GM21390 (cell line): Measurements from ENCODE around the gene PIK3CD.
"Not testable (repeated sequence)": the region's sequence is repeated elsewhere in the genome, so short reads cannot be mapped to it uniquely, and the experiment has no call there.

ENCODE experiments used
- ATAC-seq: cut with Tn5 transposase; IDR thresholded peaks from one replicate; pipeline ENCODE4 v1.9.1; 2021; ENCODE audit not compliant: unreplicated experiment

The PIK3CD gene

DNA sequence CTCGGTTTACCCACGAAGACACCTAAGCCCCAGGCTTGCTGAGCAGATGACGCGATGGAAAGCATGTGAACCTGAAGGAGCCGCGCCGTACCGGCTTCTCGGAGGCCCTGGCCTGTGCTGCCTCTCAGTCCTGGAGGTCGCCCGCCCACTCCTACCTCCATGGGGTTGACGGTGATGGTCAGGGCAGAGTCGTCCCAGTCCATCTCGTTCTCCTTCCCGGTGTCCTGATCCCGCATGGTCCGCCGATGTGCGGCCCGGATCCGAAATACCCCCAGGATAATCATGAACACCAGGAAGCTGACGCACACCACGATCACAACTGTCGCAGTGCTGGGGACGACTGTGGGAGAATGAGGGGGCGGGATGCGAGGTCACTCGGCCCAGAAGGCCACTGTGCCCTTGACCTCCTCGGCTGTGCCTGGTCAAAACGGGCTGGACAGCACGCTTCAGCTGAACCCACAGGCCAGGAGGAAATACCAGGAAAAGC, 79.6 kb downstream of the PIK3CD start:
- no peak for ATAC-seq

DNA sequence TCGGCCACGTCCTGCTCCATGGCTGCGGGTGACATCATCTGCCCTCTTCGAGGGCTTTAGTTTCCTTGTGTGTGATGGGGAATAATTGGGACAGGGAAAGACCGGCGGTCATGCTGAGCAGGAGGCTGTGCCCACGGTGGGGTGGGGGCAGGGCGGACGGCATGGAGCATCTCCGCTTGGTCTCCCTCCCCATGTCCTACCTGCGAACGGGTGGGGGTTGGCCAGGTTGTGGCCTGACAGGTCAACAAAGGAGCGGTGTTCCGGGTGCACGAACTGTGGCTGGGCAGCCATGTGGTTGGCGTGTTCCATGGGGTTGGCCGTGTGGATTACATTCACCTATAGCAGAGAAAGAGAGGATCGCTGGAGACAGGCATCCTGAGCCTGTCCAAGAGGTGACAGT, 80.0 kb downstream of the PIK3CD start:
- no peak for ATAC-seq

DNA sequence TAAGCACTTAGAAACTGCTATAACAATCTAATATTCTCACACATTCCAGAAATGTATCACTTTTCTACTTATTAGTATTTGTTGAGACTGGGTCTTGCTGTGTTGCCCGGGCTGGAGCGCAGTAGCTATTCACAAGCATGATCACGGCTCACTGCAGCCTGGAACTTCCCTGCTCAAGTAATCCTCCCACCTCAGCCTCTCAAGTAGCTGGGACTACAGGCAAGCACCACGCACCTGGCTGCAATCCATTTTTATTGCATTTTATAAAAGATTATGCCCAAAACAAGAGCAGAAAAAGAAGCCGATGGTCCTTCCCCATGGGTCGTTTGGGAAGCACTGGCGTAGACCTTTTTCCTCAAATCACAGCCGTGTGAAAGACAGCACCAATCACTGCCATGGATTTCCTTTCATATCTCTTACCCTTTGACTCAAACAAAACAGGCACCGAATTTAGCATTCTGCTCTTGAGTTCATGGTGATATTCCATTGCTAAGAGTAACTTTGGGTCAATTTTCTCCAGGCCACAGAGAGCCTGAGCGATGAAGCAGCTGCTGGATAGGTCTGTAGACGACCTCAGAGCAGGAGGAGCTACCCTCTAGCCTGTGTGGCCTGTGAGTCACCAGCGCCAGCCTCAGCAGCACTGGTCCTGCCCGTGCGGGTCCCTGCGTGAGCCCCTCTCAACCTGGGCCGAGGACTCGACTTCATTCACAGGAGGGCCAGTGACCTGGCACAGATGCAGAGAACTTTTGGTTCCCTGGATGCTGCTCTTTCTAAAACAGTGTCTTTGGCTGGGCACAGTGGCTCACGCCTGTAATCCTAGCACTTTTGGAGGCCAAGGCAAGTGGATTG, 80.8 kb downstream of the PIK3CD start:
- no peak for ATAC-seq

DNA sequence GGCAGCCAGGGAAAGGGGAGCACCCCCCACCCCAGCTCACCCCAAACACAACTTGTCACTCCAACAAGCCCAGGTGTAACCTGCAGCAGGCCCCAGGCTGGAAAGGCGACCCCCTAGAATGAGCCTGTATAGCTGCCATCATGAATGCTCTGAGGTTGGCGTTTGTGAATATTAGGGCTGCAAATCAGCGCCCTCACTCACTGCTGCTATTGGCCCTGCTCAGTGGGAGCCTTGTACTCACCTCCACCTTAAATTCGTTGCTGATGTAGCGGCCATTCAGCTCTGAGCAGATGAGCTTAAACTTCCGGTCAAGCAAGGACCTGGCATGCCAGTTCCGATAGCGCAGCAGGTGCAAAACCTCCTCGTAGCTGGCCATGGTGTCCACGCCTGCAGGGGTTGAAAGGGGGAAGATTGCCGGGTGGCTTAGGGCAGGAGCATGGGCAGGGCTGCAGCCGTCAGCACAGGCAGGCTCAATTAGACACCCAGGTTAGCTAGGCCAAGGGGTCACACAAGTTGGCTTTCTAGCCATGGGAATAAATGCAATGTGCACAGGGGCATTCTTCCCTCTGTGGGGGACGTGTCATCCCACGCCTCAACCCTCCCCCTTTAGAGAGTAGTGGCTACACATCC, 81.7 kb downstream of the PIK3CD start:
- no peak for ATAC-seq

DNA sequence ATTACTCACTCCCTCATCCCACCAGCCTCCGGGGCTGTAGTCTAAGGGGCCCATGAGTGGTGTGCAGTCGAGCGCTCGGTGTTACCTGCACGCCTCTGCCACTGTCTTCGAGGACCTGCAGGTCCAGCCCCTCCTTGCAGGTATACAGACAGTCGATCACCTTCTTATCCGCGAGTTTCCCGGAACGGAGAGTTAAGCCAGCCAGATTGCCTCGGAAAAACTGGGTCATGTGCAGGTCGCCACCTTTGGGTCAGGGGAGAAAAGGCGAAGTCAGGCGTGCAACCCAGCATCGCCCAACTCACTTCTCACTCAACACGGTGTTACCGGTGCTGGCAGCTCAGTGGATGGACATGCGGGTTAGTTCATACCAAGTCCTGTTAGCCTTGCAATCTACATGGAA, 84.3 kb downstream of the PIK3CD start:
- ATAC-seq: no peak

DNA sequence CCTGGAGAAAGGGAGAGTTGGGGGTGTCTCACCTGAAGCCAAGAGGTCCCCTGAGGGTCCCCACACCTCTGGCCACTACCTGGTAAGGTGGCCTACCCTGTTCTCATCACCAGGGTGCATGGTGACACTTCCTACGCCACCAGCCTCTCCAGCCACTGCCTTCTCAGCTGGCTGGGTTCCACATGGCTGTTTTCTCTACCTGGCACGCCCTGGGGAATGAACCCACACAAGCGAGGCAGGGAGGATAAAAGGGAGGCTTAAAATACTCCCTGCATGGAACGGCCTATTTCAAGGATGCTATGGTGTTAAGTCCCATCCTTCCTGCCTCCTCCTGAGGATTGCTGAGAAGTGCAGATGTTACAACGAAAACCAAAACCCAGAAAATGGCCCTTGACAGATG, 84.7 kb downstream of the PIK3CD start:
- ATAC-seq: no peak

DNA sequence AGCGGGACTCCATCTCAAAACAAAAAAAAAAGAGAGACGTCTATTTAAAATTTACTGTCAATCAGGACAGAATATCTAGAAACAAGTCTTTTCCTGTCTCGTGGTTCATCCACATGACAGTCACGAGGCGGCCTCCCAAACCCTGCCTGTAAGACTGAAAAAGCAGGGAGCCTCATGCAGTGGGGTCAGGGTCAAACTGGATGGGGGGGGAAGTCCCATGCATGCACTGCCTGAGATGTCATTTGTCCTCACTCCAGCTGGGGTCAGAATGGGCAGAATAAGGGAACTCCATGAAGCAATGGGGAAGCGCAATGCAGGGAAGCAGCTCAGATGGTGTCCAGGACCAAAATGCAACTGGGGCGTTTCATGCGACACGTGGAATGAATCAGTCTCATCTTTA, 85.5 kb downstream of the PIK3CD start:
- ATAC-seq: no peak

DNA sequence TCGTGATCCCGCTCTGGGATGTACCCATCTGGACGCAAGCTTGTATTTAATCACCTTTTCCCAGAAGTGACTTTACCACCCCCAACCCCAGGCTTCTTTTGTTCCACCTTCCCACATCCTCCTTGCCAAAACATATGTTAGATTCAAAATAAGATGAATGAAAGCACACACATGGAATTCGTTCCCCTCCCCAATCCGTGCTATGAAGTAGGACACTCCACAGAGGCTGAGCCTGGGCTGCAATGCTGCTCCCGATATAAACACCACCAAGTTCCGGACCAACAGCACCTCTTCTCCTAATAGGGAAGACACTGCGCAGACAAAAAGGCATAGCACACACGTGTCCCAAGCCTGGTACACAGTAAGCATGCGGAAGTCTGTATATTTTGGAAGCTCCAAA, 86.1 kb downstream of the PIK3CD start:
- no peak for ATAC-seq

DNA sequence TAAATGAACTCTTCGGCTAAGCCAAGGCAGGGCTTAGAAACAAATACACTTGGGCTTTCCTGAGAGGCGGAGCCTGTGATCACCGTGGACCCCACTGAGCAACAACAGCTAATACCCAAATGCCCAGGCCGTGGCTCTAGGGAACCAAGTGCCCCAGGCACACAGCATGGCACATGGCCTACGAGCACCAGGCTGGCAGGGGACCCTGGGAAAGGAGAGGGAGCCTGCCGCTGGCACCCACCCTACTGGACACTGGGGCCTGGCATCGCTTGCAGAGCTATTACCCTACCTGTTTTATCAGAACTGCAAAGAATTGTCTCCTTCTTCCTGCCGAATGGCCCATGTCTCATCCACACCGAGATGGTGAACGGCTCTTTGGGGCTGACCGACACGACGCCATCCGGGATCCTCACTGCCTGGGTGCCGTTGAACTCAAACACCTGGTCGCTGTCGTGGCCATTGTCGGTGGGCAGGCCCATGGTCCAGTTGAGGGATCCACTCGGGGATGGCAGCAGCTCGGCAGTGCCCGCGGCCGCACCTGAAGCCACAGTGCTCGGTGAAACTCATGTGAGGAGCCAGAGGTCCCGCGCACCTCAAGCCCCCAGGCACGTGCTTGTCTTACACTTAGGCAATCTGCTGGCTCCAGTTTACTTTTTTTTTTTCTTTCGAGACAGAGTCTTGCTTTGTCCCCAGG, 92.7 kb downstream of the PIK3CD start:
- ATAC-seq: no peak

DNA sequence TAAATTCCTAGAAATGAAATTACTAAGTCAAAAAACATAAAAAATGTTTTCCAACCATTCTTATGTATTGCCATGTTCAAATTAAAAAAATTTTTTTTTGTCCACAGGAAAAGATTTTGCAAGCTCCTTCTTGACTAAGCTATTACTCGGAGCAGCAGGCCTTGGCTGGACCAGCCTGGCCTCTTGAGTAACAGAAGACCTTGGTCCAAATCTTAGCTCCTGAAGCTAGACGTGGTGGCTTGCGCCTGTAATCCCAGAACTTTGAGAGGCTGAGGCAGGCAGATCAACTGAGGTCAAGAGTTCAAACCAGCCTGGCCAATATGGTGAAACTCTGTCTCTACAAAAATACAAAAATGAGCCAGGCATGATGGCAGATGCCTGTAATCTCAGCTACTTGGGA, 94.7 kb downstream of the PIK3CD start:
- no peak for ATAC-seq

DNA sequence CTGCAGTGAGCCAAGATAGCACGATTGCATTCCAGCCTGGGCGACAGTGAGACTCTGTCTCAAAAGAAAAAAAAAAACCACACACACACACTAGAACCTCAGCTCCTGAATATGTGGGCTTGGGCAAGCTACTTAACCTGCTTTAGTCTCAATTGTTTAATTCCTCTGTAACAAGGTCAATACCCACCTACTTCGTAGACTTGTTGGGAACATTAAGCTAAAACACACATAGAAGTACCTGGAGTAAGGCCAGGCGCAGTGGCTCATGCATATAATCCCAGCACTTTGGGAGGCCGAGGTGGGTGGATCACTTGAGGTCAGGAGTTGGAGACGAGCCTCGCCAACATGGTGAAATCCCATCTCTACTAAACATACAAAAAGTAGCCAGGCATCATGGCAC, 95.1 kb downstream of the PIK3CD start:
- ATAC-seq: no peak

DNA sequence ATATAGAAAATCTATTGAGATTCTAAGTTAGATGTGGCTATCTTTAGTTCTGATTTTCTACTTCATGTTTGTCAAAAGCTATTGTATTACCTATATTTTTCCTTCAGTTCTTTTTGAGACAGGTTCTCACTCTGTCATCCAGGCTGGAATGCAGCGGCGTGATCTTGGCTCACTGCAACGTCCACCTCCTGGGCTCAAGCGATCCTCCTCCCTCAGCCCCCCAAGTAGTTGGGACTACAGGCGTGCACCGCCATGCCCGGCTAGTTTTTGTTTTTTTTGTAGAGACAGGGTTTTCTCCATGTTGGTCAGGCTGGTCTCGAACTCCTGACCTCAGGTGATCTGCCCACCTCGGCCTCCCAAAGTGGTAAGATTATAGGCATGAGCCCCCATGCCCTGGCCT, 96.9 kb downstream of the PIK3CD start:
- ATAC-seq: not testable (repeated sequence)

DNA sequence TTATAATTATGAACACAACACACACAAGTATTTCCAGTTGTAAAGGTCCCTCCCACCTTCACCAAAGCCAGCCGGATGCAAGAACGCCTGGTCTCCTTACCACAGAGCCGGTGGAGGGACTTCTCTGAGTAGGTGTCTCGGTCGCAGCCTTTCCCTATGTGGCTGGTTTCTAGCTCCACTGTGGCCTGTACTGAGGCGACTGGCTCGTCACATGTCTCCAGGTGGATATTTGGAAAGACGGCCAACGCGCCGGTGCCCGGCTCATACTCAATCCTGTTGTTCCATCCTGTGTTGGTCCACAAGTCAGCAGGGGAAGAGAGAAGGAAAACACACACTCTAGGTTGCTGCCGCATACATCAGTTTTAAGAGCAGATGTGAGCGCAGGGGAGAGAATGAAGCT, 97.8 kb downstream of the PIK3CD start:
- no peak for ATAC-seq

DNA sequence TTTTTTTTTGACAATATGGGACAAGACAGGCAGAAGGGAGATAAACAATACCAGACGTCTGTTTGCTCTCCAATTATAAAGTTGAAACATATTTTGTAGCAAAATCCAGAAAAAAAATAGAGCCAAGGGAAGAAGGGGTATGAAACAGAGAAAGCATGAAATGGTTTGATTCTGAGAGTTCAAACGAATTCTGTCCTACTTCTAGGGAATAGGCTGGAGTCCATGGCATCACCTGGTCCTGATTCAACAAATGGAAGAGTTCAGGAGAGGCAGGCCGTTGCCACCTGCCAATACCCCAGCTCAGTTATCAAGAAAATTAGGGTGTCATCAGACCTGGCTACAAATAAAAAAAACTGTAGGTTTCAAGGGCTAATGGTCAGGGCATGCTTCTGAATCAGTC, 100.4 kb downstream of the PIK3CD start:
- ATAC-seq: no peak

DNA sequence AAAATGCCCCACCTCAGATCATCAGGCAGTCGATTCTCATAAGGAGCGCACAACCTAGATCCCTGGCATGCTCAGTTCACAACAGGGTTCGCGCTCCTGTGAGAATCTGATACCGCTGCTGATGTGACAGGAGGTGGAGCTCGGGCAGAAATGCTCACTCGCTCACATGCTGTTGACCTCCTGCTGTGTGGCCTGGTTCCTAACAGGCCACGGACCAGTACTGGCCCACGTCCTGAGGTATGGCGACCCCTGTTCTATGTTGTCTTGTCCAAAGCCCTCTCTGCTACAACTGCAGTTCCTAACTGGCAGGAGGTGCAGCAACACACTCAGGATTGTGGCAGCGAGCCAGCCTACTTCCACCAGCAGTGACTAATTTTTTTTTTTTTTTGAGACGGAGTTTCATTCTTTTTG, 101.6 kb downstream of the PIK3CD start:
- ATAC-seq: no peak

DNA sequence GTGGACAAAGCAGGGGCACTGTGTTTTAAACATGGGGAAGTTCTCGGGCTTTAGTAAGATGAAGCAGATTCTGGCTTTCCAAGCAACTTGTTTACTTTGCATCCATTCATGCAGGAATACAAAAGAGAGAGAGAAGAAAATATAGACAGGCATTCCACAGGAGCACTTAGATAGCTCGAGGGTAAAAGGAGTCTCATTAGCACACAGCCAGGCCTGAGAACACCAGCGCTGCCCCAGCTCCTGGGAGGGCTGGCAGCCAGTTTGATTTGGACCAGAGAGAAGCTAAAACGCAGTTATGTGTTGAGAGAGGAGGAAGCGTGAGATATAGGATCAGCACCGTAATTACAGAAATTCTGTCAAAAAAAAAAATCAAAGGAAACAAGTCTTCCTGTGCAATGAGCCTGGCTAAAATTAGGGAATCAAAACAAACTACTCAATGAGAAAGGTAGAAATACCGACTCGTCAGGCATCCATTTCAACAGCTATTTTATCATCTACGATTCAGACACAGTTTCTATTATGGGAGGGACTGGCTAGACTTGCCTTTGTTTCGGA, 104.0 kb downstream of the PIK3CD start:
- ATAC-seq: no peak

DNA sequence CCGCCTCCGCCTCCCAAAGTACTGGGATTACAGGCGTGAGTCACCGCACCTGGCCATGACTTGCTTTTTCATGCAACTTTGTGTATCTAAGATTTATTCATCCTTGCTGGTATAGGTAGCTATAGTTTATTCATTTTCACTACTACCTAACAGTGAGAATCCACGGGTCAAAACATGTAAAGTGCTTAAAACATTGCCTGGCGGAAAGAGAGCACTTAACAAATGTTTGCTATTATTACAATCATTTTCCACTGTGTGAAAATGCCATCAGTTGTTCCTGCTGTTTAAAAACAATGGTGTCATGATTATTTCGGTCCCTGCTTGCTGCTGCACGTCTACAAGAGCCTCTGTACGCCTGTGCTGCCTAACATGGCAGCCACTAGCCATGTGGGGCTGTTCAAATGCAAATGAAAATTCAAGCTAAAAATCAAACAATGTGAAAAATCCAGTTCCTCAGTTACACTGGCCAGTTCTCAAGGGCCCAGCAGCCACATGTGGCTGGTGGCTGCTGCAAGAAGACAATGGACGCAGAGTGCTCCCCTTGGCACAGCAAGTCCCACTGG, 107.1 kb downstream of the PIK3CD start:
- ATAC-seq: no peak

DNA sequence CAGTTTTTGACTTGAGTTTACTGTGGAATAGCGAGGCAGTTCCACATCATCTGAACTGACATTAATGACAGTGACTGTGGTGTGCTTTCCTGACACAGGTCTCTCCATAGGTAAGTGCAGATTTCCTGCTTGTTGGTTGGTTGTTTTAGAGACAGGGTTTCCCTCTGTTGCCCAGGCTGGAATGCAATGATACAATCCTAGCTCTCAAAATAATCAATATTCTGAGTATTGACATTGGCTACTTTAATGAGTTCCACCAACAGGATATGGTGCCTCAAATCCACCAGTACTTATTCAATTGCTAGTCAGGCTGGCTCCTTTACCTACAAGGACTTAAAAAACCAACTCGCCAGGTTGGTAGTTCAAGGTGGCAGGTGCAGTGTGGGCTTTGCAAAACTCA, 108.4 kb downstream of the PIK3CD start:
- ATAC-seq: no peak

DNA sequence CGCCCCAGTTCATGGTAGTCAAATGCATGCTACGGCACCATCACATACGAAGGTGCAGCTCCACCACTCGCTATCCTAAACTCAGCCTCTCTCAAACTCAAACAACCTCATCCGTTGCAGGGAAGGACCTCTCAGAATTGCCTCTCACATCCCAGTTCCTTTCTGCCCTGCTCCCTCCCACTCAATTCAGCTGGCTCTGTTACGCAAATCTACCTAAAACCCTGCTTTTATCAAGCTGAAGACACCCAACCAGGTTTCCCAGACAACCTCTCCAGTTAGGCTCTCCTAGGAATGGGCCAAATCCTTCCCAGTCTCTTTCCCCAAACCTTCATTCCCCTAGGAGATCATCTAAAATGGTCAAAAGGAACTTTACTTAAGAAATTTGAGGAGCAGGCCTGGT, 109.3 kb downstream of the PIK3CD start:
- ATAC-seq: no peak

DNA sequence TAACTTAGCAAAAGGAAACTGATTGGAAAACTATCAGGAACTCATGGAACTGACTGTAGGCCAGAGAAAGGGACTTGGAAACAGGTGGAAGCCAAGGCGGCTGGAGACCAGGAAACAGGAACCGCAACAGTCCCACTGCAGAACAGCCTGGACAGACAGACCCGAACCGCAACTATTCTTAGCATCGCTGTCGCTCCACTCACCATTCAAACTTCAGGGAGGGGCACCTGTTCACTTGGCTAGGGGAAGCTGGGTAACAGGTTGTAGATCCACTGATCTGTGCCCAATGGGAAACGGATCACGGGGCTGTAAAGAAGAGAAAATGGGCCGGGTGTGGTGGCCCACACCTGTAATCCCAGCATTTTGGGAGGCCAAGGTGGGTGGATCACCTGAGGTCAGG, 110.3 kb downstream of the PIK3CD start:
- no peak for ATAC-seq

DNA sequence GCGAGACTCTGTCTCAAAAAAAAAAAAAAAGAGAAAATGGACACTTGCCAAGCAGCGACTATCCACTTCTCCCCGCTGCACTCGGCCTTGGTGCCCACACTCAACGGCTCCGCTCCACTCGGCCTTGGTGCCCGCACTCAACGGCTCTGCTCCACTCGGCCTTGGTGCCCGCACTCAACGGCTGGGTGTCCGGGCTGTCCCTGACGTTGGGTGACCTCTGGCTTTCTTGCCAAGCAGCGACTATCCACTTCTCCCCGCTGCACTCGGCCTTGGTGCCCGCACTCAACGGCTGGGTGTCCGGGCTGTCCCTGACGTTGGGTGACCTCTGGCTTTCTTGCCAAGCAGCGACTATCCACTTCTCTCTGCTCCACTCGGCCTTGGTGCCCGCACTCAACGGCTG, 110.9 kb downstream of the PIK3CD start:
- ATAC-seq: not testable (repeated sequence)
